ENCODE measurements around the gene FAM53B. TPM values are rescaled to one million over a fixed set of nuclear protein-coding genes. Genes with fewer than 3 reads are reported as not detected.

FAM53B gene
- total RNA-seq, 1 donor from 2014 or later, result 35.9 TPM

GRCh38 chr10:124728071-124728829 is 15.9 kb downstream of the FAM53B start:
- peaks cover 9% of the 10 kb centered on the region for H3K36me3 Mint-ChIP-seq
- TF ChIP-seq CTCF (conservative IDR thresholded peaks at IDR 0.05), result no peak
- no peak overlapping the region for H3K4me3 Mint-ChIP-seq
- DNase-seq (ENCODE audit: extremely low spot score, unreplicated experiment), result no peak
- H3K4me1 Mint-ChIP-seq (ENCODE audit: unreplicated experiment), result peaks cover 48% of the 10 kb centered on the region
- H3K9me3 Mint-ChIP-seq, result no peaks in the 10 kb centered on the region
- no peaks in the 10 kb centered on the region for H3K27me3 Mint-ChIP-seq
- H3K27ac Mint-ChIP-seq, result no peak overlapping the region

- H3K9me3 Mint-ChIP-seq, result no peaks in the 10 kb centered on the region
- no peaks in the 10 kb centered on the region for H3K27me3 Mint-ChIP-seq
- no peak for TF ChIP-seq CTCF (conservative IDR thresholded peaks at IDR 0.05)
- H3K36me3 Mint-ChIP-seq, result peaks cover 5% of the 10 kb centered on the region
- no peak overlapping the region for H3K4me3 Mint-ChIP-seq
- H3K4me1 Mint-ChIP-seq (ENCODE audit: unreplicated experiment), result peaks cover 49% of the 10 kb centered on the region
- no peak overlapping the region for H3K27ac Mint-ChIP-seq
- no peak for DNase-seq (ENCODE audit: extremely low spot score, unreplicated experiment)
Observed at GRCh38 chr10:124727361-124727960, 16.7 kb downstream of the FAM53B start.

GRCh38 chr10:124725791-124726190 is 18.4 kb downstream of the FAM53B start:
- TF ChIP-seq CTCF (conservative IDR thresholded peaks at IDR 0.05), result no peak
- Mint-ChIP-seq H3K36me3 (peaks cover 5% of the 10 kb centered on the region), H3K27me3 (no peaks in the 10 kb centered on the region)

GRCh38 chr10:124725171-124725631 is 19.0 kb downstream of the FAM53B start:
- no peaks in the 10 kb centered on the region for H3K9me3 Mint-ChIP-seq
- no peaks in the 10 kb centered on the region for H3K27me3 Mint-ChIP-seq
- peaks cover 5% of the 10 kb centered on the region for H3K36me3 Mint-ChIP-seq
- H3K27ac Mint-ChIP-seq, result no peak overlapping the region
- peaks cover 56% of the 10 kb centered on the region for H3K4me1 Mint-ChIP-seq (ENCODE audit: unreplicated experiment)
- TF ChIP-seq CTCF (conservative IDR thresholded peaks at IDR 0.05), result no peak
- no peak overlapping the region for H3K4me3 Mint-ChIP-seq
- DNase-seq (ENCODE audit: extremely low spot score, unreplicated experiment), result no peak

More at GRCh38 chr10:124725791-124726190, 18.4 kb downstream of the FAM53B start:
- DNase-seq (ENCODE audit: extremely low spot score, unreplicated experiment), result no peak
- Mint-ChIP-seq H3K9me3 (no peaks in the 10 kb centered on the region), H3K4me1 (ENCODE audit: unreplicated experiment) (peaks cover 56% of the 10 kb centered on the region), H3K27ac (no peak overlapping the region), H3K4me3 (no peak overlapping the region)

- TF ChIP-seq CTCF (conservative IDR thresholded peaks at IDR 0.05), result no peak
- Mint-ChIP-seq H3K36me3 (no peaks in the 10 kb centered on the region), H3K27me3 (no peaks in the 10 kb centered on the region), H3K9me3 (no peaks in the 10 kb centered on the region), H3K27ac (peak overlapping the region; percentile 46), H3K4me1 (ENCODE audit: unreplicated experiment) (peaks cover 53% of the 10 kb centered on the region), H3K4me3 (no peak overlapping the region)
- DNase-seq (ENCODE audit: extremely low spot score, unreplicated experiment), result no peak
Observed at GRCh38 chr10:124724279-124725027, 19.7 kb downstream of the FAM53B start.

All from type B pancreatic cell (in vitro differentiated cells).